GM12873 (cell line): ENCODE results near the gene HGF.

ENCODE experiments used
- TF ChIP-seq, protein P1 (sequence below): IDR thresholded peaks from 2 replicates; pipeline ENCODE4 v1.5.1; 2012; ENCODE audit warnings: low read depth, mild to moderate bottlenecking, moderate library complexity, low read length, control low read depth; ENCODE audit not compliant: insufficient read depth; ENCODE audit errors: missing control alignments

The HGF gene

GRCh38 chr7:81752318-81752714 lies 17.5 kb downstream of the HGF start:
- TF ChIP-seq, protein P1, sequence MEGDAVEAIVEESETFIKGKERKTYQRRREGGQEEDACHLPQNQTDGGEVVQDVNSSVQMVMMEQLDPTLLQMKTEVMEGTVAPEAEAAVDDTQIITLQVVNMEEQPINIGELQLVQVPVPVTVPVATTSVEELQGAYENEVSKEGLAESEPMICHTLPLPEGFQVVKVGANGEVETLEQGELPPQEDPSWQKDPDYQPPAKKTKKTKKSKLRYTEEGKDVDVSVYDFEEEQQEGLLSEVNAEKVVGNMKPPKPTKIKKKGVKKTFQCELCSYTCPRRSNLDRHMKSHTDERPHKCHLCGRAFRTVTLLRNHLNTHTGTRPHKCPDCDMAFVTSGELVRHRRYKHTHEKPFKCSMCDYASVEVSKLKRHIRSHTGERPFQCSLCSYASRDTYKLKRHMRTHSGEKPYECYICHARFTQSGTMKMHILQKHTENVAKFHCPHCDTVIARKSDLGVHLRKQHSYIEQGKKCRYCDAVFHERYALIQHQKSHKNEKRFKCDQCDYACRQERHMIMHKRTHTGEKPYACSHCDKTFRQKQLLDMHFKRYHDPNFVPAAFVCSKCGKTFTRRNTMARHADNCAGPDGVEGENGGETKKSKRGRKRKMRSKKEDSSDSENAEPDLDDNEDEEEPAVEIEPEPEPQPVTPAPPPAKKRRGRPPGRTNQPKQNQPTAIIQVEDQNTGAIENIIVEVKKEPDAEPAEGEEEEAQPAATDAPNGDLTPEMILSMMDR = no peak

DNA sequence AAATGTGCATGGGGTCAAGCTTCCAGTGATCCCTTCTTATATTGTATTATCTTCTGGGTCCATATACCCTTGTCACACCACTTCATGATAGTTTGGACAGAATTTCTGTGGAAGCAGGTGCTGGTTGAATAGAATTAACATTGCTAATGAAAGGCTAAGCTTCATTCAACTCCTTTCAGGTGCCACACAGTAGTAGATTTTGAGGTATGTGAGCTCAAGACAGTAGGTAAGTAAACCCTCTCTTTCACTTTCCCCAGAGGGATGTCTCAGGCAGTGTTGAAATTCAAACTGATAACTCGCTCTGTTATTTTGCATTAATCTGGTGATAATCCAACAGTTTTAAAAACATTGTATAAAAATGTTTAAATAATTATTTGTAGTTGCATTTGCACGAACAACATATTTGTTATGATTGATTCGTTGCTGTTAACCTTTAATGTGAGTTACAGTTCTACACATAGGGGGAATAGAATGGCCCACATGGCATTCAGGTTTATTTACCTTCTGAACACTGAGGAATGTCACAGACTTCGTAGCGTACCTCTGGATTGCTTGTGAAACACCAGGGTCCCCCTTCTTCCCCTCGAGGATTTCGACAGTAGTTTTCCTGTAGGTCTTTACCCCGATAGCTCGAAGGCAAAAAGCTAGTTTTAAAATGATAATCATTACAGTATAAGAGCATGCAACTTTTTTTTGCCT lies 18.1 kb downstream of the HGF start:
- TF ChIP-seq, protein P1 = no peak

GRCh38 chr7:81745637-81746036 lies 24.2 kb downstream of the HGF start:
- TF ChIP-seq, protein P1 = no peak

DNA sequence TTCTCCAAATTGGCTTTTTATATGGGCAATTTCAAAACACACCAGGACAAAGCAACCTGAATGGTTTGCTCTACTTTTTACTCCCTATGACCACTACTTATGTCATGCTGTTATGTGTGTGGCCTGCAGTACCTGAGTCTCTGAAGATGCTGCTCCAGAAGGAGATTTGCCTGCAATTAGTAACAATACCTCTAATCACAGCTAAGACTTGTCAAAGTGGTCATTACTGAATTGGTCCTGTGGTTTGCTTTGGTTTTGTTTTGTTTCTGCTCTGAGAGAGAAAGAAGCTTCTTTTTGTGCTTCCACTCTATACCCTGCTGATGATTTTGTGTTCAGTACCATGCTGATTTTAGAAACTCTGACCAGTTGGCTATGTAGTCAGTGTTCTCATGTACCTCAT lies 25.5 kb downstream of the HGF start:
- TF ChIP-seq, protein P1 = no peak

- TF ChIP-seq, protein P1 = no peak
Observed at GRCh38 chr7:81743665-81744064, 26.2 kb downstream of the HGF start.

DNA sequence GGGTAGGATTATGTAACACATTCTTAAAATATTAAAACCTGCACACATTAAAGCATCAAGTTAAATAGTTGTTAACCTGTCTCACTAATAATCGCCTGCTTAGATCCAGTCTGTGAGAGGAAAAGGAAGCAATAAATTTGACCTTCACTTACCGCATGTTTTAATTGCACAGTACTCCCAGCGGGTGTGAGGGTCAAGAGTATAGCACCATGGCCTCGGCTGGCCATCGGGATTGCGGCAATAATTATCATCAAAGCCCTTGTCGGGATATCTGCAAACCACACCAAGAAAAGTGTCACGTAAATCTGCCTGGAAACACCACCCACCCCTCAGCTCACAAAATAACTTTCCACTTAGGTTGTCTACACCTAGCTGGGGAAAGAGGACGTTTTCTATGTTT lies 26.6 kb downstream of the HGF start:
- TF ChIP-seq, protein P1 = no peak

DNA sequence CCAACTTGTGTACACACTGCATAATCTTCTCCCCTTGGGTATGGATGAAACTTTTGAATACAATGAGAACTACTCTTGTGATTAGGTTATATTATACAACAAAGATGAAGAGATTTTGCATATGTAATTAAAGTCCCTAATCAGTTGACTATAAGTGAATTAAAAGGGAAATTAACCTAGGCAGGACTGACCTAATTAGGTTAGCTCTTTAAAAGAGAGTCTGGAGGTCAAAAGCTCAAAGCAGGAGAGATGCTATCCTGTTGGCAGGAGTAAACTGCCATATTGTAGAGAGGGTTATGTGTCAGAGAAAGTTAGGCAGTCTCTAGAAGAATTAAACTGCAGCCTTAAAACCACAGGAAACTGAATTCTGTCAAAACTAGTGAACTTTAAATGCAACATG lies 29.4 kb downstream of the HGF start:
- TF ChIP-seq, protein P1 = no peak
